GM21619 (cell line): ENCODE results near the gene NUDCD3.

Experiments
- ATAC-seq: cut with Tn5 transposase; IDR thresholded peaks from one replicate; pipeline ENCODE4 v1.9.1; 2021; ENCODE audit not compliant: unreplicated experiment

Gene NUDCD3

DNA sequence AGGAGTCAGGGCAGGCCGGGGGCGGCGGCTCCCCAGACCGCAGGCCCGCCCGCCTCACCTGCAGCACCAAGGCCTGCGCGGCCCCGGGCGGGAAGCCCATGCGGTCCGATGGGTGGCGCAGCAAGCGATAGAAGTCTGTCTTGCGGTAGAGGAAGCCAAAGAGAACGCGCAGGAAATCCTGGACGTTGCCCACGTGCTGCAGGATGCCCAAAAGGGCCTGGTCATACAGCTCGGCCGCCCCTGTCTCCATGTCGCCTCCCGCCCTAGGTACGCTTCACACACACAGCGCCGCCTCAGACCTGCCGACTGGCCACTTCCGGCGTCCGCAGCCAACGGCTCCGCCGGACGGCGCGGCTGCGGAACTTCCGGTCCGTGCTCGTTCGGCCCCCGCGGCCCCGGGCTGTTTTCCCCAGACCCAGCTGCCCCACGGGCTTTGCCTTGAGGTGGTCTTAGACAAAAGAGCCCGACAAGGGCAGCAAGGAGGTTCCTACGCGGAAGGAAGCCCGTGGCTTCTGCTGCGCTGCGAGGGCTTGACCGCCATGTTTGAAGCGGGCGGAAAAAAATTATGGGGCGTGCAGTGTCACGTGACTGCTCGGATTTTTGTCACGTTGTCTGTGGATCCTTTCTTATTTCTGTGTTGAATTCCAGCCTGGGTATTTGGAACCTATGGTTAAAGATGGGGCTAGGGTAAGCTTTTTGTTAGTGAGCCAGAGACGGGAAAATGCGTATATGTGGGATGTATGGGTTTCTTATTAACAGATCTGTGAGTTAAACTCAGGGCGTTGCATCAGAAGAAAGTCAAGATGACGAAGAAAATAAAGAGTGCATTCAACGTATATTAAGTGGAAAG is at the start of gene NUDCD3:
NUDCD3 (minus strand) TSS at position 308 of the 850 bp plus-strand sequence; CDS start at position 250, 58 bp downstream.
- ATAC-seq = peak; percentile 90

DNA sequence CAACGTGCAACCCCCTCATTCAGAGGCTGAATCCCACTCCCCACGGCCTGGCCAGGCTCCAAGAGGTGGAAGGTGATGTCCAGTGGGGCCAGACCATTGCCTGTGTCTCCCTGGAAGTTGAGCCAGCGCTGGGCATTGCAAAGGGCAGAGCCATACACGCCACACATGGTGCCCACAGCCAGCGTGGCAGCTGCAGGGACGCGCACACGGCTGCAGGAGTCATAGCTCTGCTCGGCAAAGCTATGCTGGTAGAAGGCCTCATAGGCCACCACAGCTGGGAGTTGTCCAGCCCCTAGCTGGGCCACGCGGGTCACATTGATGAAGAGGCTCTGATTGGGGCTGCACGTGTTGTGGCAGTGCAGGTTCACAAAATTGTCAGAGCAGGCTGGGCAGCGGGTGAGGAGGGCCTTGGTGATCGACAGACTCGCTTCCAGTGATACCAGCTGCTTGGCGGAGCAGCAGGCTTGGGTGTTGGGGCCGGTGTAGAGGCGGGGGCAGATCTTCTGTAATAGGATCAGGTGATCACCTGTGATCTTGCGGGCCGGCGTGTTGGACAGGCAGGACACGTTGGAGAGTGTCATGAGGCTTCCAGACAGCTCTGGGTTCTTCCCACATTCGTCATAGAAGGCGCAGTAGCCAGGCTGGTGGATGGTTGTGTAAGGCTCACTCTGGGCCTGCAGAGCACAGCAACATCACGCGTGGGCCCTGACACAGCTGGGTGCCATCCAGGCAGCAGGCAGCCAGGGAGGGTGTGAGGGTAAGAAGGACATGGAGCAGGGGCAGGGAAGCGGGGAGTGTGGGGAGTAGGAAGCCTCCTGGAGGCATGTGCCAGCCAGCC is 49.4 kb upstream of the NUDCD3 start:
- no peak for ATAC-seq

DNA sequence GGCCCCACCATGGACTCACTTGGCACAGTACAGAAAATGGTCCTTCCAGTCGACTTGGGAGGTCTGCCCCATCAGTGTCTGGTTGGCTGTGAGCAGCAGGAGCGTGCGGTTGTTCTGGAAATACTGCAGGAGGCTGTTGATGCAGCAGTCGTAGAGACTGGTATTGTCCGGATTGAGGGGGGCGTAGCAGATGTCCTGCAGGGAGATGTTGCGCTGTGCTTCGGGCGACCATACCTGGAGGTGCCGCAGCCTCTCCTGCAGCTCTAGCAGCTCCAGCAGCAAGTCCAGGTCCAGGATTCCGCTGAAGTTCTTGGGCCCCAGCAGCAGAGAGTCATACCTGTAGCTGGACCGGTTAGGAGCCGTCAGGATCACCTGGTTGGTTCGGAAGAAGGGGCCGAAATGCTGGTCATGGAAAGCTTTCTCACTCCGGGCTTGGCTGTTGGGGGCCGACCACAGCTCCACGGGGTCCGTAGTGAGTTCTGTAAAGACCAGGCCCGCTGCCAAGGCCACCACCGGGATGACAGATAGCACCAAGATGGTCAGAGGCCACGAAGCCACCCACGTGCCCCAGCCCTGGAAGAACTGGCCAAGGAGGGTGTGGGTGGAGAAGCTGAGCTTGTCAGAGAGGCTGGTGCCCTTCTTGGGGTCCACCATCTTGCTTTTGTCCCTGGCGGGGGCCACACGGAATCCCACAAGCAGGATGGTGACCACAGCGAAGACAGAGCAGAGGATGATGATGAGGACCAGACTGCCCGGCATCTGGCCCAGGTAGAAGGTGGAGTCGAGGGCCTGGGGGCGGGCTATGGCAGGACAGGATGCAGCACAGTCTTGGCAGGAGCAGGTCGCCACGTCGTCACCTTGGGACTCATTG is 48.6 kb upstream of the NUDCD3 start:
- ATAC-seq = no peak

DNA sequence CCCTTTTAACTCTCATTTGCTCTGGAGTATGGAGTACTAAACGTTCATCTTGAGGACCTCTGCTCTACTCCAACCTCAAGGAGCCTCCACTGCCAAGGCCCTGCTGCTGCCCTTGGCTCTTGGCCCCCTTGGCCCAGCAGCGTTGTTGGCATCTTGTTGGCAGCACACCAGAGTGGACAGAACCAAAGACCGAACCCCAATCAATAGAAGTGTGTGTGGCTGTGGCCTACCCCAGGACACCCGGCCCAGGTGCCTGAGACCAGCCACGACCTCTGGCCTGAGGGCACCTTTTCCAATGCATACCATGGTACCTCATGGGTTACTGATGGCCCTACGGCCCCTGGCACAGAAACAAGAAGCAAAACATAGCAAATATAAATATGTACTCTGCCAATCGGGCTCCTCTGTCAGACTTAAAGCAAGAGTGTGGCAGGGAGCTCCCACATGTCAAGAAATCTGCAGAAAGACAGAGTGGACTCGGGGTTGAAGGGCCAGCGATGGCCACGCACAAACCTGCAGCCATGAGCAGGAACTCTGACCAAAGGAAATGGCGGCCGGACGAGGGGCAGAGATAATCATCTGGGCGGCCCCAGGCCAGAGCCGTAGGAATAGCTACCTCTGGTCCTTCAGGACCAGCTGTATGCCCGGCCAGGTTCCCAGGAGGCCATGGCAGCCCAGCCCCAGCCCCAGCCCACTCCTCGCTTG is 47.8 kb upstream of the NUDCD3 start:
- no peak for ATAC-seq

DNA sequence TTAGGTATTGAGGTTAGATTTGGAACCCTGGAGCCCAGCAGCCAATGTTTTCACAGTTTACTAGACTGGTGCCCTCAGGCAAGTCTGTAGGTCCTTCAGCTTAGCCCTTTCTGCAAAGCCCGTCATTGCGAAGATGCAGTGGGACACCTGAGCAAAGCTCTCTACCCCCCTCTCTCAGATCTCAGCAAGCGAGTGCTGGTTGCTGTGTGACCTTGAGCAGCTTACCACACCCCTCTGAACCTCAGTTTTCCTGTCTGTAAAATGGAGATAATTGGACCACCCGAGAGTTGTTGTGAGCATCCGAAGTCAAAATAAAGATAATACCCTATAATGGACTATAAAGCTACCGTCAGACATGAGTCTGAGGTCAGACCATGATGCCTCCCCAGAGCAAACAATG is 47.0 kb upstream of the NUDCD3 start:
- no peak for ATAC-seq

DNA sequence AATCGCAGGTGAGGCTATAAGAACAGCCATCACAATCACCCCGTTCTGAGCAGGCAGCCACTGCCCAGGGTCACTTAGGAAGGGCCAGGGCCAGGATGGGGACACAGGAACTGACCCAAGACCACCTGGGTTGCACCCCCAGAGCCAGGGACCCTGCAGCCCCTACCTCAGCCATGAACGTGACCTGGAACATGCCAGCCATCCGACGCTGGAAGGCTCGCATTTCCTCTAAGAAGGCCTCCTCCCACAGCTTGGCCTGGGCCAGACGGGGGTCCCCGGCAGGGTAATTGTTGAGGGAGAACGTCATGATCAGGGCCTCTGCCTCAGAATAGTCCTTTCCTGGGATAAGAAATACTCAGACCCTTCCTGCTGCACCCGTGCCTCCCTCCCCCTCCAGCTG is 45.6 kb upstream of the NUDCD3 start:
- no peak for ATAC-seq

DNA sequence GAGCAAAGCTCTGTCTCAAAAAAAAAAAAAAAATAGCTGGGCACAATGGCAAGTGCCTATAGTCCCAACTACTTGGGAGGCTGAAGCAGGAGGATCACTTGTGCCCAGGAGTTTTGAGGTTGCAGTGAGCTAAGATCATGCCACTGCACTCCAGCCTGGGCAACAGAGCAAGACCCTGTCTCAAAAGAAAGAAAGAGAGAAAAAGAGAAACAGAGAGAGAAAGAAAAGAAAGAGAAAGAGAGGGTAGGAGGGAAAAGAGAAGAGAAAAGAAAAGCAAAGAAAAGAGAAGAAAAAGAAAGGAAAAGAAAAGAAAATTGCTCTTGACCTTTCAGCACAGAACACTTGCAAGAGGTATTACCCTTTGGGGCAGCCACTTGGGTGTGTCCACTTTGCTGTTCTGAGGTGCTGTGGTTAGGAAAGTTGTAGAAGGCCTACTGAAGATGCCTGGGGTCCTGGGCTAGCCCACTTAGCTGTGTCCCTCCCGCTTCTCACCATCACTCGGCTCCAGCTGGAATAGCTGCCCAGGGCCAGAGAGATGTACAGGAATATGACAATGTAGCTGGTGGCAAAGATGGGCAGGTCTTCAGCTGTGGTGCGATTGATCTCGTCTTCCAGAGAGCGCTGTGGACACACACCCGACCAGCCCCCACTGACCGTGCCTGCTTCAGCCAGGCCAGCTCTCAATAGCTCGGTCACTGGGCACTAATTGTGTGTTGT is 45.0 kb upstream of the NUDCD3 start:
- no peak for ATAC-seq

DNA sequence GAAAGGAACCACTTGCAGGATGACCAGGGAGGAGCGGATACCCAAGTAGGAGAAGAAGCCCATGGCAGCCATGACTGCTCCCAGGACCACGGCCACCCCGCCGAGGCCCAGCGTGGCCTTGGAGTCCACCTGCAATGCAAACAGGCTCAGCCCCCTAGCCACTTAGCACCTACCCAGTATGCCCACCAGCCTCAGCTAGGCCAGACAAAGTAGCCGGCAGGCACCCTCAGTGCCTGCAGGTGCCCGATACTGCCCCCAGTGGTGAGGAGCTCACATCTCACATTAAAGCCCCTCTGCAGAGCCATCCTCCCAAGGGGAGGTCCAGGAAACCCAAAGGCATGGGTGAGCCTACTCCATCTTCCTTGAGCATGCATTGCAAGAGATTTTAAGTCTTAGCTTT is 44.0 kb upstream of the NUDCD3 start:
- no peak for ATAC-seq

DNA sequence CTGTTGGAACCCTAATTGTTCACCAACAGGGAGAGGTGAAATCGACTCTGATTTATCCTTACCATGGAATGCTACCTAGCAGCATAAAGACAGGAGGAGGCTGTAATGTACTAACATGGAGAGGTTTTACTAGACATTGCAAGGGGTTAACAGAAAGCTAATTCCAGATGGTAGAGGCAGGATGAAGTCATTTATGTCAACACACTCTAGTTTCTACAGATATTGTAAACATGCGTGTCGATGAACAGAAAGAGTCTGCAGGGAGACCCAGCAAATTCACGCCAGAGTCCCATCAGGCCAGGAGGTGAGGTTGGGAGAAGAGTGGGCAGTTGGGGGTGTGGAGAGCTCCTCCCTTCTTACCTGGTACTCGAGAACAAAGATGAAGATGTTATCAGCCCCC is 43.6 kb upstream of the NUDCD3 start:
- no peak for ATAC-seq

DNA sequence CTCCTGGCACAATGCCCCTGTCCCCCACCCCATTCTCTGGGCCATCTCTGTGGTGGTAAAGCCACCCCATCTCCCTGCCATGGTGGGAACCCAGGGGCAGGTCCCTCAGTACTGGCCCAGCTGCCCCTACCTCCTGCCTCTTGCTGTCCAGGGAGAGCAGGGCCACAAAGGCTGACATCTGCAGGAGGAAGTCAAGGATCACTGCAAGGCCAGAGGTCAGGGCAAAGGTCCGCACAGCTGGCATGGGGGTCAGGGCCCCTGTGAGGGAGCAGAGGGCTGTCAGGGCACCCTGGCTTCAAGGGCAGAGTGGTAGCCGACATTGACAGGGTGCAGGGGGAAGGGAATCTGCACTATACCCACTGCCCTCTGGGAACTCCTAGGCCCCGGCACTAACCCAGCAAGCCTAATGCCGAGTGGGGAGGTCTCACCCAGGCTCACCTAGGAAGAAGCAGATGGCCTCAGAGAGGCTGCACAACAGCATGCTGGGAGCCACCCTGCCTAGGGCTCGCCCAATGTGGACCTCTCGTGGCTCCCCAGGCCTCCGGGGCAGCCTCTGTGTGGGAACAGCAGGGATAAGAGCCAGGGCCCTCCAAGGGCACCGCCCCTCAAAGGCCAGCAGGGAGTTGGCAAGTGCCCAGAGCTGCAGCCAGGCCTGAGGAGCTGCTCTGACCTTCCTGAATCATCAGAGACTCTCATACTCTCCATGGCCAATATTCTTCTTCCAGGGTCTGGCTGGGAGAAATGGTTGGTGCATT is 43.0 kb upstream of the NUDCD3 start:
- ATAC-seq = no peak

DNA sequence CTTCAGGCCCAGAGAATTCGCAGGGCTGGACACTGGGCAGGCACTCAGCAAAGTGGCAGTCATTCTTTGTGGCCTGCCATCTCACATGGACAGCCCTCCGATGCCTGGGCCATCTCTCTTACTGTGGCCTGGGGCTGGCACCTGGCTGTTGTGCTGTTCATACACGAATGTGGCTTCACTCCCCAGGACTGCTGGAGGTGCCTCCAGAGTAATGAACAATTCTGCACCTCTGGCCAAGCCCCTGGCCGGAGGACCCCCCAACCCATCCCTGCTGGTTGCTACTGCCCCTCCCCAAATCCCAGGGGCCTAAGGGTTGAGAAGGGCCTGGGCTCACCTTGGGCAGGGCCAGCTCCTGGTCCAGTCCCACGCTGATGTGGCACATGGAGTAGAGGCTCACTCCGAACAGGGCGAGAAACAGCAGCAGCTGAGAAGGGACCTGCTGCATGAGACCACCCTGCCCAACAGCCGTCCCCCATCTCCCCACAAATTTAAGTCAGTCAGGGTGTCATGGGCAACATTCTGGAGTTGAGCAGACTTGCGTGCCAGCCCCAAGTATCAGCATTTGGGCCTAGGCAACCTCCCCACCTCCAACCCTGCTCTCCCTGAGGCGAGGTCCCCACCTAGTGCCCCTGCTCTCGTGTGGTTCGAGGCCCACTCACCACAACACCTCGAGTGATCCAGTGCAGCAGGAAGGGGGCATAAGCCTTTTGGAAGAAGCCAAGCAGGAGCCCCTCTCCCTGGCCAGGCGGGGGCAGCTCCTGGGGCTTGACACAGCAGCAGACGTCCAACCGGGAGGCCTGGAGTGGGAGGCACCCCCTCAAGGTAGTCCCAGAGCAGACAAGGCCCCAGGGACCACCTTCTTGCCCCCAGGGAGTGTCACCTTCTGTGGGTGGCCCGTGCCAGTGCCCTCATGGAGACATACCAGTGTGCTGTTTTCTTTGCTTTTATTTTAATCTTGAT is 41.2 kb upstream of the NUDCD3 start:
- no peak for ATAC-seq

DNA sequence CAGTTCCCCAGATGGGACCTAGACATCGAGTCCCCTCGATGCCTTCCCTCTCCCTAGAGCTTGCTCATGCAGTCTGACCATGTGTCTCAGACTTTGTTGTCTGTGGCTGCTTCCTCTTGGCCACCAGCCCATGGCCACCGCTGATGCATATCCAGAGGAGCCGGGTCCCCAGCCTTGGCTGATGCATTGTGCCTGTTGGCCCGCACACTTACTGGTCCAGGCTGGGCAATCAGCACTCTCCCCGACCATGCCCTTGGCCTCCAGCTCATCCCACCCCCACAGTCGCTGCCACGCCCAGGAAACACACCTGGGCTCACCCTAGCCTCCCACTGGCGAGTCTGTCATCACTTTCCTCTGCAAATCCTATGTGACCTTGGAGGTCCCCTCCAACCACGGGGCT is 40.5 kb upstream of the NUDCD3 start:
- ATAC-seq = no peak

DNA sequence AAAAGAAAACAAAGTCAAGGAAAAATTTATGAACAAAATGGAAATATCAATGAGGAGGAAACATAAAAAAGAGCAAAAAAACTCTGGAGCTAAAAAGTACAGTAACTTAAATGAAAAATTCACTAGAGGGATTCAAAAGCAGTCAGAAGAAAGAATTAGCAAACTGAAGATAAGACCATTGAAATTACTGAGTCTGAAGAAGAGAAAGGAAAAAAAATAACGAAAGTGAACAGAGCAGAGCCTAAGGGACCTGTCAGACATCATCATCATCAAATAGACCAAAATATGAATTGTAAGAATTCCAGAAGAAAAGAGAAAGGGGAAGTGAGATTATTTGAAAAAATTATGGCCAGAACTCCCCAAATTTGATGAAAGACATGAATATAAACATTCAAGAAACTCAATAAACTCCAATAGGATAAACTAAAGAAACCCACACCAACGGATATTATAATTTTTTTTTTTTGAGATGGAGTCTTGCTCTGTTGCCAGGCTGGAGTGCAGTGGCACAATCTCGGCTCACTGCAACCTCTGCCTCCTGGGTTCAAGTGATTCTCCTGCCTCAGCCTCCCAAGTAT is 34.4 kb upstream of the NUDCD3 start:
- no peak for ATAC-seq

DNA sequence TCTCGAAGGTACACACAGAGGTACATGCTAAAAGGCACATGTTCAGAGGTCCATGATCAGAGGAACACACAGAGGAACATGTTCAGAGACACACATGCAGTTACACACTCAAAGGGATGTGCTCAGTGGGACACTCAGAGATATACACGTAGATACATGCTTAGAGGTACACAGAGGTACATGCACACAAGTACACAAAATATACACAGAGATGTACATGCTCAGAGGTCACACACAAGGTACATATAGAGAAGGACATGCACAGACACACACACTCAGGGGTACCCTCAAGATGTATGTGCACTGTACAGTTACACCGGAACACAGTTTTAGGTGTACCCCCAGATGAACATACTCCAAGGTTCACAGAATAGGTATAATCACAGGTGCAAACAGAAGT is 31.9 kb upstream of the NUDCD3 start:
- ATAC-seq = no peak

DNA sequence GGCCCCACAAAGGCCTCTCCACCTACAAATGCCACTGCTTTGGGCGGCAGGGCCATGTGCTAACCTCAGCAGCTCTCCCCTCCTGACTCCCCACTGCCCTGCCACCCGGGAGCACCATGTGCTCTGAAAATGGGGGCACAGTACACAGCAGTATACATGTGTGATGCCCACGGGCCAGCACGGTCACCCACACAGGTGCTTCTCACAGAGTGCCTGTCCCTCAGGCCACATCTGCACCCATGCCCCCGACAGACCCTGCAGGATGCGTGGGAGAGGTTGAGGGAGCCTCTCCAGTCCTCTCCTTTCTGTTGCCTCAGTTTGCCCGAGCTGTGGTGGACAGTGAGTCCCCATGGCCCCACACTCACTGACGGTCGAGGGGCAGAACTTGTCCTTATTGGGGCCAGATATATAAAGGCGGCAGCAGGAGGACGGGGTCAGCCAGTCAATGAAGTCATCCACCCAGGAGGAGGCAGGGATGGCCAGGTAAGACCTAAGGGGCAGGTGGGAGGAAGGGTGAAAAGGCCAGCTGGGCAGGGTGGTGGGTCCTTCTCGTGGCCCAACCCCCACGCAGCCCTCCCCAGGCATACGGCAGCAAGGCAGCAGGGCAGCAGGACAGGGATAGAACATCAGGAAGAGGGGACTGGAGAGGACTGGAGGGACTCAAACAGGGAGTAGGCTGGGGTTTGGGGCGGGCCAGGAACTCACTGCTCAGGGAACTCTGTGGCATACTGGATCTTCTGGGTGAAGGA is 31.1 kb upstream of the NUDCD3 start:
- ATAC-seq = no peak

DNA sequence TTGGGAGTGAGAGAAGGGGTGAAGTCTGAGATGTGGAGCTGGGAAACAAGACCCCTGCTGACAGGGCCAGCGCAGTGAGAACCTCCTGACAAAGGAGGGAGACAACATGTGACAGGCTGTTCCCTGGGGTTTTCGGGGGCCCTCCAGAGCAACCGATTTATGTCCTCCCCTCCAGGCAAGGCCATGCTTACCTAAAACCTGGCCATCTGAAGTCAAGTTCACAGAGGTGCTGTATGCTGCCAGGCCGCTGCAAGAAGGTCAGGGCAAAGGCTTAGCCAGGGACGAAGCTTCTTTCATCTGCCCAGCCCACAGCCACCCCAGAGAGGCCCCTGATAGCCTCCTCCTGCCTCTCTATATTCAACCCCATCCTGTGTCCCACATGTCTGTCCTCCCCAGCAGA is 30.1 kb upstream of the NUDCD3 start:
- no peak for ATAC-seq

DNA sequence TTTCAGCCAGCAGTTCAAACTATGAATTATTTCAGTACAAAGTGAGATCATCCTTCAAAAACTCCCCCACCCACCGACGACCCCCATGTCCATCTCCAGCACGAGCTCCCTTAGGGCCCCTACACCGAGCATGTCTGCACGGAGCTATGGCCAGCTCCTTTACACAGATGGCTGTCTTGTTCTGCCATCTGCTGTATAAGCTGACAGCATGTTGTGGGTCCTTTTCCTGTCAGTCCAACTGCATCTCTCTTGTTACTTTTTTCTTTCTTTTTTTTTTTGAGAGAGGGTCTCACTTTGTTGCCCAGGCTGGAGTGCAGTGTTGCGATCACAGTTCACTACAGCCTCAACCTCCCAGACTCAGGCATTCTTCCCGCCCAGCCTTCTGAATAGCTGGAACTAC is 29.1 kb upstream of the NUDCD3 start:
- no peak for ATAC-seq
